GM12873 (cell line): ENCODE results near the gene NRG3.

ENCODE experiments used
- TF ChIP-seq, protein P1 (sequence below): IDR thresholded peaks from 2 replicates; pipeline ENCODE4 v1.5.1; 2012; ENCODE audit warnings: low read depth, mild to moderate bottlenecking, moderate library complexity, low read length, control low read depth; ENCODE audit not compliant: insufficient read depth; ENCODE audit errors: missing control alignments

NRG3 gene

GRCh38 chr10:81953420-81953819 lies 78.4 kb downstream of the NRG3 start:
- TF ChIP-seq, protein P1, sequence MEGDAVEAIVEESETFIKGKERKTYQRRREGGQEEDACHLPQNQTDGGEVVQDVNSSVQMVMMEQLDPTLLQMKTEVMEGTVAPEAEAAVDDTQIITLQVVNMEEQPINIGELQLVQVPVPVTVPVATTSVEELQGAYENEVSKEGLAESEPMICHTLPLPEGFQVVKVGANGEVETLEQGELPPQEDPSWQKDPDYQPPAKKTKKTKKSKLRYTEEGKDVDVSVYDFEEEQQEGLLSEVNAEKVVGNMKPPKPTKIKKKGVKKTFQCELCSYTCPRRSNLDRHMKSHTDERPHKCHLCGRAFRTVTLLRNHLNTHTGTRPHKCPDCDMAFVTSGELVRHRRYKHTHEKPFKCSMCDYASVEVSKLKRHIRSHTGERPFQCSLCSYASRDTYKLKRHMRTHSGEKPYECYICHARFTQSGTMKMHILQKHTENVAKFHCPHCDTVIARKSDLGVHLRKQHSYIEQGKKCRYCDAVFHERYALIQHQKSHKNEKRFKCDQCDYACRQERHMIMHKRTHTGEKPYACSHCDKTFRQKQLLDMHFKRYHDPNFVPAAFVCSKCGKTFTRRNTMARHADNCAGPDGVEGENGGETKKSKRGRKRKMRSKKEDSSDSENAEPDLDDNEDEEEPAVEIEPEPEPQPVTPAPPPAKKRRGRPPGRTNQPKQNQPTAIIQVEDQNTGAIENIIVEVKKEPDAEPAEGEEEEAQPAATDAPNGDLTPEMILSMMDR: no peak

- TF ChIP-seq, protein P1: no peak
Observed at GRCh38 chr10:81957976-81958375, 83.0 kb downstream of the NRG3 start.

GRCh38 chr10:81959016-81959415 lies 84.0 kb downstream of the NRG3 start:
- TF ChIP-seq, protein P1: no peak

DNA sequence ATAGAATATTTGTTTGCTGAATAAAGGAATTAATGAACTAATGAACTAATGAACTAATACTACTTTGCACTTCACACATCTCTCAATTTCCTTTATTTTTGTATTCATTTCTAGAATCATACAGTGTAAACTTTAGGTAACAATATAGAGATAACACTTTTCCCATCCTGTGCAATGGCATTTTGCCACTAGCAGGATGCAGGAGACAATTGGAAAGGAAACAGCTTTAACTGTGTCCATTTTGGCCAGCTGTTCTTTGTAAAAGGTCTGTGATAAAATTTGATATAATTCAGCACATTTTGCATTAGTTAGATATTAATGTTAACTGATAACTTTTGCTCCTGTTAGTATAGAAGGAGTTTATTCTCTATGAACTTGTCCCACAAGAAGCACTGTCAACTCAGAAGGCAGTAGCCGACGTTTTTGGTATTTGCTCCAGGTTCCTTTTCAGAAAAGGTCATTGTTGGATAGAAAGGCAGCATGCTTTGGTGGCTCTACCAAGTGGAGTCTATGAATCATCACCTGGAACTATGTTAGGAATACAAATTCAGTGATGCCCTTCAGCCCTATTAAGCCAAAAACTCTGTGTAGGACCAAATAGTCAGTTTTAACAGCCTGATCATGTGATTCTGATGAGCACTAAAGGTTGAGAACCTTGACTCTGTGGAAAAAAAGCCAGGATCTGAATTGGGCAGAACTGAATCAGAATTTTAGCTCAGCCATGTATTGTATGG lies 86.6 kb downstream of the NRG3 start:
- TF ChIP-seq, protein P1: no peak

DNA sequence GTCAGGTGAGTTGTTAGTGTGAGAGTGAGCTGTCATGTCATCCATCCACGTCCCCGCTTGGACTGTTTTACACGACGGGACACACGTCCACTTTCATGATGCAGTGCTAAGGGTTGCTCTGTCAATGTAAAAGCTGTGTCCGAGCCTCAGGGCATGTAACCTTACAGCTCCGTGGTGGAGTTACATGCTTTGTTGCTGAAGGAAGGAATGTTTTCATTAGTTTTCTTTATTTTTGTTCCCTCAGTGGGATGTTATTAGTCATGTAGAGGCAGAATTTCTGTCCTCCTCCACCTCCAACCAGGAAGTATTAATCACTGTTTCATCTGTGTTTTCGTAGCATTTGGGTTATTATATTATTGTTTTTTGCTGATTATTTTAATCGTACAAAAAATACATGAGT lies 88.6 kb downstream of the NRG3 start:
- TF ChIP-seq, protein P1: no peak

GRCh38 chr10:81967716-81968115 lies 92.7 kb downstream of the NRG3 start:
- TF ChIP-seq, protein P1: no peak

DNA sequence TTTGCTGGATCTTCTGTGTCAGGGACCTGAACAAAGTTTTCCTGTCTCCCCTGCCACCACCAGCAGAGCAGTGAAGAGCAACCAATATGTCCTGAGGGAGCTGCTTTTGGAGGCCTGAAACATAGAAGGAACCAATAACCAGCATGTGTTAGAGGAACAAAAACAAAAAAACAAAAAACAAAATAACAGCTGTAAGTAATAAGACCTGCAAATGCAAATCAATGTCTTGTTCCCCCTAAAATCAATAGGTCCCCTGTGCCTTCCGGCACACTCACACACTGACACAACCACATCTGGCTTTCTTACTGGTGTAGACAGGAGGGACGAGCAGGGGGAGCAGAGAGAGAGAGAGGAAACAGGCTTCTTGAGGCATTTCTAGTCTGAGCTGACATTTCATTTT lies 94.1 kb downstream of the NRG3 start:
- TF ChIP-seq, protein P1: no peak

GRCh38 chr10:81978238-81978637 lies 103.2 kb downstream of the NRG3 start:
- TF ChIP-seq, protein P1: no peak
